ENCODE measurements around the gene CNTNAP2.

Gene CNTNAP2

GRCh38 chr7:148337995-148338747 lies 2221.6 kb downstream of the CNTNAP2 start:
- Histone ChIP-seq H3K23ac (ENCODE audit: low read length) (no peak overlapping the region), H3K36me3 (ENCODE audit: control insufficient read depth in 1 of 2, insufficient read depth in 2 of 2, low read length in 2 of 2) (peaks cover 0 to 2% of the 10 kb centered on the region in 2 experiments), H3K14ac (ENCODE audit: low read length) (no peak overlapping the region), H3K4me3 (ENCODE audit: low read depth, low read length) (no peak overlapping the region), H4K12ac (ENCODE audit: low read depth, low read length) (no peak overlapping the region), H3K4ac (ENCODE audit: low read depth, low read length) (no peak overlapping the region), H3K9me3 (ENCODE audit: insufficient read depth, low read depth, low read length) (no peaks in the 10 kb centered on the region), H3K27ac (ENCODE audit: low read depth, low read length) (no peak overlapping the region), H4K8ac (ENCODE audit: low read depth, low read length) (no peak overlapping the region), H3K4me1 (ENCODE audit: control insufficient read depth in 1 of 2, insufficient read depth in 2 of 2, low read length in 2 of 2) (peaks cover 21 to 32% of the 10 kb centered on the region in 2 experiments), H3K18ac (ENCODE audit: low read length) (no peak overlapping the region), H2BK12ac (ENCODE audit: low read length) (peak overlapping the region; percentile 23), H2BK5ac (ENCODE audit: low read depth, low read length, poor library complexity) (no peak overlapping the region), H2AK5ac (ENCODE audit: low read length) (no peak overlapping the region), H3K4me2 (ENCODE audit: low read length) (no peak overlapping the region), H3K27me3 (ENCODE audit: insufficient read depth, low read length) (no peaks in the 10 kb centered on the region), H3K79me2 (ENCODE audit: control insufficient read depth, insufficient read depth, low read length, poor library complexity) (peaks cover 6% of the 10 kb centered on the region), H2BK120ac (ENCODE audit: insufficient read depth, low read length, poor library complexity) (no peak overlapping the region), H3K79me1 (ENCODE audit: low read length) (peaks cover 31% of the 10 kb centered on the region), H4K91ac (ENCODE audit: low read depth, low read length) (no peak overlapping the region), H3K9ac (ENCODE audit: low read length) (no peak overlapping the region), H2AFZ (ENCODE audit: insufficient read depth, low read length, poor library complexity) (no peak overlapping the region)
- no CpG with 5 or more reads among the region's 5 CpGs for WGBS (ENCODE audit: extremely low coverage, insufficient coverage, insufficient read length)
- DNase-seq = no peak

- Histone ChIP-seq H3K4me3 (ENCODE audit: low read depth, low read length) (peak overlapping the region; percentile 20), H2AK5ac (ENCODE audit: low read length) (no peak overlapping the region), H3K9ac (ENCODE audit: low read length) (no peak overlapping the region), H3K27ac (ENCODE audit: low read depth, low read length) (peak overlapping the region; percentile 12), H3K79me2 (ENCODE audit: control insufficient read depth, insufficient read depth, low read length, poor library complexity) (peaks cover 6% of the 10 kb centered on the region), H2AFZ (ENCODE audit: insufficient read depth, low read length, poor library complexity) (no peak overlapping the region), H2BK5ac (ENCODE audit: low read depth, low read length, poor library complexity) (no peak overlapping the region), H3K4ac (ENCODE audit: low read depth, low read length) (peak overlapping the region; percentile 35), H3K4me1 (ENCODE audit: control insufficient read depth in 1 of 2, insufficient read depth in 2 of 2, low read length in 2 of 2) (peaks cover 18 to 30% of the 10 kb centered on the region in 2 experiments), H3K79me1 (ENCODE audit: low read length) (peaks cover 20% of the 10 kb centered on the region), H4K8ac (ENCODE audit: low read depth, low read length) (no peak overlapping the region), H3K14ac (ENCODE audit: low read length) (no peak overlapping the region), H3K4me2 (ENCODE audit: low read length) (peak overlapping the region; percentile 55), H3K9me3 (ENCODE audit: insufficient read depth, low read depth, low read length) (no peaks in the 10 kb centered on the region), H3K27me3 (ENCODE audit: insufficient read depth, low read length) (no peaks in the 10 kb centered on the region), H4K91ac (ENCODE audit: low read depth, low read length) (no peak overlapping the region), H3K36me3 (ENCODE audit: control insufficient read depth in 1 of 2, insufficient read depth in 2 of 2, low read length in 2 of 2) (peaks cover 0 to 2% of the 10 kb centered on the region in 2 experiments), H3K23ac (ENCODE audit: low read length) (no peak overlapping the region), H2BK12ac (ENCODE audit: low read length) (no peak overlapping the region), H3K18ac (ENCODE audit: low read length) (no peak overlapping the region), H2BK120ac (ENCODE audit: insufficient read depth, low read length, poor library complexity) (peak overlapping the region; percentile 53), H4K12ac (ENCODE audit: low read depth, low read length) (no peak overlapping the region)
- peak; percentile 78 to 91 for DNase-seq
- WGBS (ENCODE audit: extremely low coverage, insufficient coverage, insufficient read length) = no CpG with 5 or more reads among the region's 15 CpGs
Observed at GRCh38 chr7:148340438-148341280, 2224.1 kb downstream of the CNTNAP2 start.

- H3K79me1 ChIP-seq (ENCODE audit: low read length) = peaks cover 8% of the 10 kb centered on the region
Observed at GRCh38 chr7:148344406-148344805, 2227.8 kb downstream of the CNTNAP2 start.

GRCh38 chr7:148347981-148348380 lies 2231.4 kb downstream of the CNTNAP2 start:
- Histone ChIP-seq H3K4ac (ENCODE audit: low read depth, low read length) (no peak overlapping the region), H3K23ac (ENCODE audit: low read length) (no peak overlapping the region), H2AFZ (ENCODE audit: insufficient read depth, low read length, poor library complexity) (no peak overlapping the region), H3K36me3 (ENCODE audit: control insufficient read depth in 1 of 2, insufficient read depth in 2 of 2, low read length in 2 of 2) (peaks cover 0 to under 1% of the 10 kb centered on the region in 2 experiments), H3K4me1 (ENCODE audit: control insufficient read depth in 1 of 2, insufficient read depth in 2 of 2, low read length in 2 of 2) (peaks cover 11 to 13% of the 10 kb centered on the region in 2 experiments), H3K9ac (ENCODE audit: low read length) (no peak overlapping the region), H2BK5ac (ENCODE audit: low read depth, low read length, poor library complexity) (no peak overlapping the region), H3K9me3 (ENCODE audit: insufficient read depth, low read depth, low read length) (no peaks in the 10 kb centered on the region), H3K14ac (ENCODE audit: low read length) (no peak overlapping the region), H3K18ac (ENCODE audit: low read length) (no peak overlapping the region), H2BK120ac (ENCODE audit: insufficient read depth, low read length, poor library complexity) (no peak overlapping the region), H4K12ac (ENCODE audit: low read depth, low read length) (no peak overlapping the region), H3K79me1 (ENCODE audit: low read length) (peaks cover 2% of the 10 kb centered on the region), H3K79me2 (ENCODE audit: control insufficient read depth, insufficient read depth, low read length, poor library complexity) (peaks cover 2% of the 10 kb centered on the region), H3K4me2 (ENCODE audit: low read length) (no peak overlapping the region), H4K91ac (ENCODE audit: low read depth, low read length) (no peak overlapping the region), H3K27ac (ENCODE audit: low read depth, low read length) (peak overlapping the region; percentile 43), H3K27me3 (ENCODE audit: insufficient read depth, low read length) (no peaks in the 10 kb centered on the region), H2BK12ac (ENCODE audit: low read length) (no peak overlapping the region), H2AK5ac (ENCODE audit: low read length) (no peak overlapping the region), H4K8ac (ENCODE audit: low read depth, low read length) (no peak overlapping the region), H3K4me3 (ENCODE audit: low read depth, low read length) (no peak overlapping the region)
- no peak for DNase-seq
- WGBS (ENCODE audit: extremely low coverage, insufficient coverage, insufficient read length) = no CpG with 5 or more reads among the region's 5 CpGs

More at GRCh38 chr7:148344406-148344805, 2227.8 kb downstream of the CNTNAP2 start:
- Histone ChIP-seq H2BK5ac (ENCODE audit: low read depth, low read length, poor library complexity) (no peak overlapping the region), H3K36me3 (ENCODE audit: control insufficient read depth in 1 of 2, insufficient read depth in 2 of 2, low read length in 2 of 2) (peaks cover 0 to 2% of the 10 kb centered on the region in 2 experiments), H4K91ac (ENCODE audit: low read depth, low read length) (no peak overlapping the region), H3K14ac (ENCODE audit: low read length) (no peak overlapping the region), H3K9ac (ENCODE audit: low read length) (no peak overlapping the region), H3K4me1 (ENCODE audit: control insufficient read depth in 1 of 2, insufficient read depth in 2 of 2, low read length in 2 of 2) (peaks cover 13 to 20% of the 10 kb centered on the region in 2 experiments), H4K12ac (ENCODE audit: low read depth, low read length) (no peak overlapping the region), H2BK120ac (ENCODE audit: insufficient read depth, low read length, poor library complexity) (no peak overlapping the region), H3K18ac (ENCODE audit: low read length) (no peak overlapping the region), H3K27ac (ENCODE audit: low read depth, low read length) (no peak overlapping the region), H3K4ac (ENCODE audit: low read depth, low read length) (peak overlapping the region; percentile 27), H3K27me3 (ENCODE audit: insufficient read depth, low read length) (no peaks in the 10 kb centered on the region), H3K4me2 (ENCODE audit: low read length) (peak overlapping the region; percentile 25), H3K9me3 (ENCODE audit: insufficient read depth, low read depth, low read length) (no peaks in the 10 kb centered on the region), H2BK12ac (ENCODE audit: low read length) (no peak overlapping the region), H3K4me3 (ENCODE audit: low read depth, low read length) (no peak overlapping the region), H4K8ac (ENCODE audit: low read depth, low read length) (no peak overlapping the region), H2AFZ (ENCODE audit: insufficient read depth, low read length, poor library complexity) (no peak overlapping the region), H3K79me2 (ENCODE audit: control insufficient read depth, insufficient read depth, low read length, poor library complexity) (peaks cover 6% of the 10 kb centered on the region), H3K23ac (ENCODE audit: low read length) (no peak overlapping the region), H2AK5ac (ENCODE audit: low read length) (no peak overlapping the region)
- WGBS (ENCODE audit: extremely low coverage, insufficient coverage, insufficient read length) = no CpG with 5 or more reads among the region's 1 CpG
- DNase-seq = no peak
